SK-N-SH (cell line): ENCODE measurements around the gene HCST. TPM values are rescaled to one million over a fixed set of nuclear protein-coding genes. Genes with fewer than 3 reads are reported as not detected.

Experiments used
- CTCF ChIA-PET: fragments of 300-600, 350-600 bp; formaldehyde crosslinking; extraction: SDS; loops from one replicate; lab custom pipeline; 2021; lab: Yijun Ruan, JAX
- POLR2A ChIA-PET: fragments of 350-600 bp; sonication (Branson Sonifier 250); formaldehyde crosslinking; extraction: SDS; loops from one replicate; lab custom pipeline; 2020; ENCODE audit warnings: antibody characterized with exemption, inconsistent platforms; lab: Yijun Ruan, JAX
- DNase-seq: peaks from one replicate; pipeline ENCODE4 v3.0.0; 2012
- H2AFZ ChIP-seq: fragments of 200-600 bp; sonication (generic); 2 replicates; pipeline ENCODE4 v1.8.1; 2016; ENCODE audit warnings: antibody characterized with exemption, mild to moderate bottlenecking, low read depth
- H3F3A ChIP-seq: fragments of 200-600 bp; sonication (generic); replicated peaks from 2 replicates; pipeline ENCODE3; 2016; ENCODE audit warnings: antibody characterized with exemption, mild to moderate bottlenecking; ENCODE audit not compliant: insufficient read depth
- H3K27ac ChIP-seq, 2 experiments: fragments of 200-500 bp in 1 of 2; fragments of 200-600 bp in 1 of 2; sonication (Bioruptor generic) in 1 of 2; sonication (generic), shearing (Covaris generic) in 1 of 2; 2 replicates each; pipeline versions ENCODE4 v1.5.1 to v1.6.1; 2014 to 2016; ENCODE audit warnings: low read depth in 2 of 2, inconsistent platforms in 1 of 2, low read length in 1 of 2, mild to moderate bottlenecking in 1 of 2, mixed read lengths in 1 of 2
- H3K27me3 ChIP-seq: fragments of 200-600 bp; sonication (generic), shearing (Covaris generic); 2 replicates; pipeline ENCODE4 v1.6.1; 2016; ENCODE audit warnings: mixed run types; ENCODE audit not compliant: insufficient read depth
- H3K36me3 ChIP-seq, 2 experiments: fragments of 200-500 bp in 1 of 2; fragments of 200-600 bp in 1 of 2; sonication (Bioruptor generic) in 1 of 2; sonication (generic) in 1 of 2; replicated peaks in 1 of 2; 2 replicates each; pipeline versions ENCODE3 to v1.5.1; 2014 to 2016; ENCODE audit warnings: low read length in 1 of 2, mild to moderate bottlenecking in 1 of 2; ENCODE audit not compliant: insufficient read depth in 2 of 2, control insufficient read depth in 1 of 2
- H3K4me1 ChIP-seq, 2 experiments: fragments of 200-500 bp in 1 of 2; fragments of 200-600 bp in 1 of 2; sonication (Bioruptor generic) in 1 of 2; sonication (generic), shearing (Covaris generic) in 1 of 2; 2 replicates each; pipeline versions ENCODE4 v1.5.1 to v1.6.1; 2014 to 2016; ENCODE audit warnings: low read depth in 1 of 2, low read length in 1 of 2, mixed run types in 1 of 2; ENCODE audit not compliant: insufficient read depth in 2 of 2, control insufficient read depth in 1 of 2
- H3K4me2 ChIP-seq: fragments of 200-600 bp; sonication (generic), shearing (Covaris generic); 2 replicates; pipeline ENCODE4 v1.6.1; 2017; ENCODE audit warnings: mixed run types
- H3K4me3 ChIP-seq, 2 experiments: fragments of 200-500 bp in 1 of 2; fragments of 200-600 bp in 1 of 2; sonication (Bioruptor generic) in 1 of 2; sonication (generic), shearing (Covaris generic) in 1 of 2; 2 replicates each; pipeline versions ENCODE4 v1.5.1 to v1.8.1; 2014 to 2016; ENCODE audit warnings: low read depth in 2 of 2, inconsistent platforms in 1 of 2, low read length in 1 of 2, mild to moderate bottlenecking in 1 of 2, mixed read lengths in 1 of 2, moderate library complexity in 1 of 2
- H3K79me2 ChIP-seq: fragments of 200-600 bp; sonication (generic); 2 replicates; pipeline ENCODE4 v1.8.1; 2017; ENCODE audit warnings: mild to moderate bottlenecking; ENCODE audit not compliant: insufficient read depth
- H3K9ac ChIP-seq: fragments of 200-600 bp; sonication (generic); 2 replicates; pipeline ENCODE4 v1.6.1; 2017; ENCODE audit warnings: mixed run types
- H3K9me2 ChIP-seq: fragments of 200-600 bp; sonication (generic); 2 replicates; pipeline ENCODE4 v1.6.1; 2017; ENCODE audit warnings: mixed run types
- H3K9me3 ChIP-seq: fragments of 200-600 bp; sonication (generic); 2 replicates; pipeline ENCODE4 v1.6.1; 2017; ENCODE audit warnings: mixed run types, mild to moderate bottlenecking, moderate library complexity
- H4K20me1 ChIP-seq: fragments of 200-600 bp; sonication (generic); 2 replicates; pipeline ENCODE4 v1.6.1; 2017; ENCODE audit warnings: mild to moderate bottlenecking, mixed run types; ENCODE audit not compliant: insufficient read depth
- CHD2 ChIP-seq: fragments of 150-350 bp; IDR thresholded peaks from 2 replicates; pipeline ENCODE4 v1.6.1; 2018; ENCODE audit warnings: low read length; ENCODE audit not compliant: partially characterized antibody
- EP300 ChIP-seq, 2 experiments: IDR thresholded peaks; 2 replicates each; pipeline versions ENCODE4 v1.4.0 to v1.6.1; 2012; ENCODE audit warnings: borderline replicate concordance in 1 of 2, low read depth in 1 of 2, low read length in 1 of 2
- FOXJ3 ChIP-seq: sonication (generic); formaldehyde crosslinking; IDR thresholded peaks from 2 replicates; pipeline ENCODE4 v1.5.1; 2020; ENCODE audit warnings: mild to moderate bottlenecking, missing genetic modification reagents
- GATA2 ChIP-seq: sonication (generic); formaldehyde crosslinking; IDR thresholded peaks from 2 replicates; pipeline ENCODE4 v1.5.0; 2020; ENCODE audit warnings: mild to moderate bottlenecking, missing genetic modification reagents
- IRF3 ChIP-seq: fragments of 150-350 bp; IDR thresholded peaks from 2 replicates; pipeline ENCODE4 v1.6.1; 2016; ENCODE audit warnings: mild to moderate bottlenecking, low read depth, low read length
- MEF2A ChIP-seq: IDR thresholded peaks from 2 replicates; pipeline ENCODE4 v1.4.0; 2012; ENCODE audit warnings: low read depth, borderline replicate concordance
- NRF1 ChIP-seq: IDR thresholded peaks from 2 replicates; pipeline ENCODE4 v1.6.1; 2012; ENCODE audit warnings: low read depth, mild to moderate bottlenecking, low read length
- RAD21 ChIP-seq: IDR thresholded peaks from 2 replicates; pipeline ENCODE4 v1.6.1; 2012; ENCODE audit warnings: mild to moderate bottlenecking, low read length
- REST ChIP-seq: IDR thresholded peaks from 2 replicates; pipeline ENCODE4 v1.6.1; 2012; ENCODE audit warnings: mild to moderate bottlenecking, low read depth, low read length, moderate library complexity
- RFX5 ChIP-seq: IDR thresholded peaks from 2 replicates; pipeline ENCODE4 v1.6.1; 2012; ENCODE audit warnings: mild to moderate bottlenecking, improper control_type of control experiment, low read length
- SIN3A ChIP-seq: IDR thresholded peaks from 2 replicates; pipeline ENCODE4 v1.6.1; 2012; ENCODE audit warnings: low read depth, mild to moderate bottlenecking, low read length, moderate library complexity, borderline replicate concordance
- TAF1 ChIP-seq: IDR thresholded peaks from 2 replicates; pipeline ENCODE4 v1.6.1; 2012; ENCODE audit warnings: low read depth, mild to moderate bottlenecking, low read length, moderate library complexity, borderline replicate concordance
- TCF12 ChIP-seq: IDR thresholded peaks from 2 replicates; pipeline ENCODE4 v1.4.0; 2012
- TEAD4 ChIP-seq: IDR thresholded peaks from 2 replicates; pipeline ENCODE4 v1.4.0; 2012; ENCODE audit warnings: mild to moderate bottlenecking, borderline replicate concordance; ENCODE audit not compliant: insufficient read depth
- USF2 ChIP-seq: fragments of 150-350 bp; IDR thresholded peaks from 2 replicates; pipeline ENCODE4 v1.6.1; 2017; ENCODE audit warnings: antibody characterized with exemption, low read length, low read depth, borderline replicate concordance
- YY1 ChIP-seq: IDR thresholded peaks from 2 replicates; pipeline ENCODE4 v1.4.0; 2012; ENCODE audit warnings: low read depth, mild to moderate bottlenecking
- WGBS: methylation state at CpG from one replicate; pipeline ENCODE4 v1.1.6; 2017; ENCODE audit warnings: low lambda C conversion rate; 5-methylcytosine and 5-hydroxymethylcytosine counted together
- polyA plus RNA-seq, 3 experiments: library from polyadenylated mRNA; depleted of rRNA; stranded (reverse); fragments of >200 nt; gene quantifications; 2 replicates each; pipeline ENCODE4 v1.2.3, GENCODE V29; 2012

The HCST gene
- polyA plus RNA-seq, 1 of the 3 experiments (the other 2 are of a cell fraction), result 0.59 TPM

- Histone ChIP-seq H3K4me1 (peaks cover 0 to 11% of the 10 kb centered on the region in 2 experiments; a peak in 1 of 4 replicates), H3K9ac (no peak overlapping the region), H3K27me3 (no peaks in the 10 kb centered on the region), H3K27ac (no peak overlapping the region), H3K4me3 (no peak overlapping the region), H2AFZ (no peak overlapping the region), H3K4me2 (no peak overlapping the region), H4K20me1 (no peaks in the 10 kb centered on the region), H3K9me2 (no peaks in the 10 kb centered on the region), H3F3A (no peaks in the 10 kb centered on the region), H3K79me2 (no peaks in the 10 kb centered on the region), H3K36me3 (no peaks in the 10 kb centered on the region), H3K9me3 (no peaks in the 10 kb centered on the region)
- POLR2A ChIA-PET, result no interaction called here
- CTCF ChIA-PET, result interaction anchor here (1.2 kb wide), 1 partner anchor 9 kb away, joined by 5 read pairs; no protein-coding TSS in a partner anchor
- no peak for DNase-seq
- 66% methylated on average over 4 of the region's 4 CpGs for whole genome bisulfite sequencing
- no peak for TF ChIP-seq REST
- no peak for TF ChIP-seq CHD2
- TF ChIP-seq SIN3A, result no peak
- TF ChIP-seq NRF1, result no peak
- no peak for TF ChIP-seq TEAD4
- TF ChIP-seq EP300 (IDR thresholded peaks at IDR 0.05; ENCODE audit: borderline replicate concordance in 1 of 2, low read depth in 1 of 2, low read length in 1 of 2), result no peak
- TF ChIP-seq YY1, result no peak
- no peak for TF ChIP-seq USF2
- no peak for TF ChIP-seq IRF3
- TF ChIP-seq TCF12, result no peak
- TF ChIP-seq GATA2 (CRISPR knock-in tag), result no peak
- TF ChIP-seq FOXJ3 (CRISPR knock-in tag), result no peak
- TF ChIP-seq RAD21, result no peak
- no peak for TF ChIP-seq RFX5
- no peak for TF ChIP-seq MEF2A
- TF ChIP-seq TAF1, result no peak
- TF ChIP-seq, all 33 proteins: peak for 0
Observed at GRCh38 chr19:35859414-35859813, 42.9 kb upstream of the HCST start.
